Activated CD8-positive, alpha-beta memory T cell treated with anti-CD3 and anti-CD28 coated beads, Interleukin-2, amount 50 U/mL, for 24 hours (primary cell): ENCODE data around the gene STEAP3.

Experiments used
- DNase-seq: peaks from one replicate; pipeline ENCODE4 v3.0.0-alpha.2; 2020; ENCODE audit errors: extremely low read depth

The STEAP3 gene

GRCh38 chr2:119198240-119198840 is 25.3 kb upstream of the STEAP3 start:
- DNase-seq, result no peak

- DNase-seq, result no peak
Observed at GRCh38 chr2:119201815-119202214, 21.8 kb upstream of the STEAP3 start.

- DNase-seq, result no peak
Observed at GRCh38 chr2:119202610-119203310, 20.9 kb upstream of the STEAP3 start.

GRCh38 chr2:119204525-119204924 is 19.1 kb upstream of the STEAP3 start:
- no peak for DNase-seq

GRCh38 chr2:119205001-119205706 is 18.5 kb upstream of the STEAP3 start:
- DNase-seq, result no peak

- no peak for DNase-seq
Observed at GRCh38 chr2:119206201-119206600, 17.4 kb upstream of the STEAP3 start.

- no peak for DNase-seq
Observed at GRCh38 chr2:119207447-119207846, 16.2 kb upstream of the STEAP3 start.

GRCh38 chr2:119208791-119209203 is 14.8 kb upstream of the STEAP3 start:
- DNase-seq, result no peak

- no peak for DNase-seq
Observed at GRCh38 chr2:119212139-119212800, 11.4 kb upstream of the STEAP3 start.

GRCh38 chr2:119214453-119215037 is 9.1 kb upstream of the STEAP3 start:
- DNase-seq, result no peak

GRCh38 chr2:119216994-119217393 is 6.6 kb upstream of the STEAP3 start:
- DNase-seq, result no peak

- DNase-seq, result no peak
Observed at GRCh38 chr2:119218478-119219064, 5.1 kb upstream of the STEAP3 start.

- DNase-seq, result no peak
Observed at GRCh38 chr2:119219873-119220272, 3.8 kb upstream of the STEAP3 start.

- DNase-seq, result no peak
Observed at GRCh38 chr2:119220720-119221301, 2.8 kb upstream of the STEAP3 start.

- no peak for DNase-seq
Observed at GRCh38 chr2:119221609-119222008, 2.0 kb upstream of the STEAP3 start.

GRCh38 chr2:119222213-119222612 is 1.4 kb upstream of the STEAP3 start:
- DNase-seq, result no peak

GRCh38 chr2:119222863-119223520 is 642 bp upstream of the STEAP3 start:
- no peak for DNase-seq

- no peak for DNase-seq
Observed at GRCh38 chr2:119224391-119225104, 914 bp downstream of the STEAP3 start.

- no peak for DNase-seq
Observed at GRCh38 chr2:119225105-119225865, 1.7 kb downstream of the STEAP3 start.
